Measurements from ENCODE around the gene CYP19A1.

GRCh38 chr15:51285399-51285798 is 53.0 kb downstream of the CYP19A1 start:
- TF ChIP-seq CTCF (IDR thresholded peaks at IDR 0.05) (no peak), POLR2AphosphoS5 (IDR thresholded peaks at IDR 0.05) (no peak), POLR2A (IDR thresholded peaks at IDR 0.05) (no peak)

Measured in sigmoid colon (tissue), 4 donors.